Measurements from ENCODE around the gene XRCC4. TPM values are rescaled to one million over a fixed set of nuclear protein-coding genes. Genes with fewer than 3 reads are reported as not detected.
A peak's percentile ranks its signal among the peaks of the same experiment; 100 is the strongest.

The XRCC4 gene
- total and polyA plus RNA-seq, 2 of the 13 experiments (the other 11 are each of a cell fraction or from before 2014, with no cell fraction given) = 2.8 to 12.6 TPM

GRCh38 chr5:83124593-83124992 lies 47.2 kb downstream of the XRCC4 start (continued):
- TF ChIP-seq ZFP90 (CRISPR knock-in tag; IDR thresholded peaks at IDR 0.05; ENCODE audit: borderline replicate concordance) (no peak), GATA4 (IDR thresholded peaks at IDR 0.05; ENCODE audit: borderline replicate concordance, low read depth) (peak; percentile 77; the same call in 1 of the 2 replicates), KLF16 (CRISPR knock-in tag; IDR thresholded peaks at IDR 0.05) (peak in 1 of 2 experiments; percentile 87; a peak in 2 of 4 replicates), ZNF180 (CRISPR knock-in tag; IDR thresholded peaks at IDR 0.05; ENCODE audit: borderline replicate concordance, low read depth) (no peak), PHF8 (CRISPR knock-in tag; IDR thresholded peaks at IDR 0.05) (no peak), ZNF205 (CRISPR knock-in tag; IDR thresholded peaks at IDR 0.05) (0 out of 2 replicates have a peak, but pooled peaks have one; percentile 23), FOXP4 (CRISPR knock-in tag; IDR thresholded peaks at IDR 0.05) (peak; percentile 97), CREB3 (CRISPR knock-in tag; IDR thresholded peaks at IDR 0.05) (no peak), TOE1 (CRISPR knock-in tag; IDR thresholded peaks at IDR 0.05) (no peak), FLYWCH1 (CRISPR knock-in tag; IDR thresholded peaks at IDR 0.05) (no peak), THYN1 (CRISPR knock-in tag; IDR thresholded peaks at IDR 0.05; ENCODE audit: borderline replicate concordance, low read depth) (no peak), CENPBD1 (CRISPR knock-in tag; IDR thresholded peaks at IDR 0.05; ENCODE audit: borderline replicate concordance, low read depth) (no peak), ZNF281 (CRISPR knock-in tag; IDR thresholded peaks at IDR 0.05; ENCODE audit: borderline replicate concordance) (peak; percentile 57; the same call in 1 of the 2 replicates), MEIS2 (CRISPR knock-in tag; IDR thresholded peaks at IDR 0.05) (peak; percentile 26; the same call in 1 of the 2 replicates), ZNF256 (CRISPR knock-in tag; conservative IDR thresholded peaks at IDR 0.05) (no peak), RARG (CRISPR knock-in tag; IDR thresholded peaks at IDR 0.05; ENCODE audit: low read depth) (no peak), SKI (IDR thresholded peaks at IDR 0.05; ENCODE audit: partially characterized antibody) (peak; percentile 96), REST (IDR thresholded peaks at IDR 0.05; ENCODE audit: borderline replicate concordance in 1 of 2, low read depth in 1 of 2, low read length in 2 of 2) (peak in 1 of 2 experiments; percentile 69; a peak in 1 of 4 replicates), RCOR2 (CRISPR knock-in tag; IDR thresholded peaks at IDR 0.05) (peak; percentile 94)
